ENCODE measurements around the gene IGF2R.

DNA sequence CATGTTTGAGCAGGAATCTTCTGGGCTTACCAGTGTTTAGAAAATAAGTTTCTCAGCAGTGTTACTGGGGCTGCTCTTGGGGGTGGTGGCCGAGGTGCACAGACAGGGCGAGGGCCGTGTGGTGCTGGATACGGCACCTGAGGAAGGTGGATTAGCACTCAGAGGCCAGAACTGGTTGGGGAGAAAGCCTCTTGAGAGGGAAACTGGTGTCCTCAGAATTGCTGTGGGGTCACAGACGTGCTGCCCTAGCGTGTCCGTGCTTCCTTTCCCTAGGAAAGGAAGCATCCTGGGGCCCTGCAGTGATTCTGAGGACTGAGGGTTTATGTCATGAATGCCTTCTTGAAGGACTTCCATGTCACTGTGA, 120.6 kb downstream of the IGF2R start:
- TF ChIP-seq, protein P1, sequence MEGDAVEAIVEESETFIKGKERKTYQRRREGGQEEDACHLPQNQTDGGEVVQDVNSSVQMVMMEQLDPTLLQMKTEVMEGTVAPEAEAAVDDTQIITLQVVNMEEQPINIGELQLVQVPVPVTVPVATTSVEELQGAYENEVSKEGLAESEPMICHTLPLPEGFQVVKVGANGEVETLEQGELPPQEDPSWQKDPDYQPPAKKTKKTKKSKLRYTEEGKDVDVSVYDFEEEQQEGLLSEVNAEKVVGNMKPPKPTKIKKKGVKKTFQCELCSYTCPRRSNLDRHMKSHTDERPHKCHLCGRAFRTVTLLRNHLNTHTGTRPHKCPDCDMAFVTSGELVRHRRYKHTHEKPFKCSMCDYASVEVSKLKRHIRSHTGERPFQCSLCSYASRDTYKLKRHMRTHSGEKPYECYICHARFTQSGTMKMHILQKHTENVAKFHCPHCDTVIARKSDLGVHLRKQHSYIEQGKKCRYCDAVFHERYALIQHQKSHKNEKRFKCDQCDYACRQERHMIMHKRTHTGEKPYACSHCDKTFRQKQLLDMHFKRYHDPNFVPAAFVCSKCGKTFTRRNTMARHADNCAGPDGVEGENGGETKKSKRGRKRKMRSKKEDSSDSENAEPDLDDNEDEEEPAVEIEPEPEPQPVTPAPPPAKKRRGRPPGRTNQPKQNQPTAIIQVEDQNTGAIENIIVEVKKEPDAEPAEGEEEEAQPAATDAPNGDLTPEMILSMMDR (IDR thresholded peaks at IDR 0.05 in 4 of 5, conservative IDR thresholded peaks at IDR 0.05 in 1 of 5) = no peak
- no peak for TF ChIP-seq POLR2A (IDR thresholded peaks at IDR 0.05)

Data from gastrocnemius medialis (tissue), 4 donors.